IMR-90 (cell line): ENCODE data around the gene SLC22A12. TPM values are rescaled to one million over a fixed set of nuclear protein-coding genes. Genes with fewer than 3 reads are reported as not detected.
A peak's percentile ranks its signal among the peaks of the same experiment; 100 is the strongest.

Experiments
- ATAC-seq: fragments of 200-7000 bp; cut with Tn5 transposase; 2 replicates; pipeline ENCODE4 v1.9.1; 2020; ENCODE audit warnings: low read depth, mild to moderate bottlenecking, moderate library complexity
- BruUV-seq: library from RNA; stranded (reverse); fragments of 400-500 nt; replicated peaks from 2 replicates; lab custom pipeline; 2021; lab: Mats Ljungman, UMichigan
- CTCF ChIA-PET: fragments of 300-600 bp; formaldehyde crosslinking; extraction: SDS; loops from one replicate; lab custom pipeline; 2021; ENCODE audit warnings: antibody characterized with exemption; lab: Yijun Ruan, JAX
- POLR2A ChIA-PET: fragments of 300-600 bp; sonication (Branson Sonifier 250); formaldehyde crosslinking; loops from one replicate; lab custom pipeline; 2022; ENCODE audit warnings: antibody characterized with exemption; ENCODE audit not compliant: unreplicated experiment; lab: Charles Lee
- DNase-seq: peaks from one replicate; pipeline ENCODE4 v3.0.0; 2013
- H2AFZ ChIP-seq: replicated peaks from 2 replicates; pipeline ENCODE3; 2013; ENCODE audit warnings: low read length, mild to moderate bottlenecking; ENCODE audit not compliant: poor library complexity
- H2AK5ac ChIP-seq: 2 replicates; pipeline ENCODE4 v1.6.1; 2013; ENCODE audit warnings: low read depth, low read length, inconsistent platforms
- H2AK9ac ChIP-seq: replicated peaks from 2 replicates; pipeline ENCODE3; 2013; ENCODE audit warnings: mild to moderate bottlenecking, low read depth, low read length, moderate library complexity; ENCODE audit not compliant: poor library complexity
- H2BK120ac ChIP-seq: 2 replicates; pipeline ENCODE4 v1.6.1; 2013; ENCODE audit warnings: low read depth, low read length, inconsistent platforms
- H2BK15ac ChIP-seq: 3 replicates; pipeline ENCODE4 v1.6.1; 2013; ENCODE audit warnings: low read depth, low read length, inconsistent platforms
- H2BK20ac ChIP-seq: 2 replicates; pipeline ENCODE4 v1.6.1; 2013; ENCODE audit warnings: low read depth, mild to moderate bottlenecking, inconsistent platforms, low read length, moderate library complexity
- H2BK5ac ChIP-seq: 2 replicates; pipeline ENCODE4 v1.6.1; 2013; ENCODE audit warnings: mild to moderate bottlenecking, low read depth, low read length, inconsistent platforms; ENCODE audit not compliant: poor library complexity, severe bottlenecking
- H3K14ac ChIP-seq: replicated peaks from 2 replicates; pipeline ENCODE4 v1.6.1; 2013; ENCODE audit warnings: low read depth, low read length, inconsistent platforms
- H3K18ac ChIP-seq: 2 replicates; pipeline ENCODE4 v1.6.1; 2013; ENCODE audit warnings: low read depth, low read length, control low read depth
- H3K23ac ChIP-seq: 2 replicates; pipeline ENCODE4 v1.6.1; 2013; ENCODE audit warnings: low read depth, low read length, inconsistent platforms
- H3K27ac ChIP-seq: 2 replicates; pipeline ENCODE4 v1.5.1; 2013; ENCODE audit warnings: mild to moderate bottlenecking, control low read depth, low read length; ENCODE audit not compliant: insufficient read depth
- H3K27me3 ChIP-seq: 2 replicates; pipeline ENCODE4 v1.6.1; 2013; ENCODE audit warnings: low read length; ENCODE audit not compliant: control insufficient read depth, insufficient read depth
- H3K36me3 ChIP-seq: 2 replicates; pipeline ENCODE4 v1.6.1; 2013; ENCODE audit warnings: low read length, mixed read lengths; ENCODE audit not compliant: control insufficient read depth, insufficient read depth
- H3K4ac ChIP-seq: 2 replicates; pipeline ENCODE4 v1.6.1; 2013; ENCODE audit warnings: low read depth, low read length, inconsistent platforms
- H3K4me1 ChIP-seq: 2 replicates; pipeline ENCODE4 v1.6.1; 2013; ENCODE audit warnings: low read length, mixed read lengths; ENCODE audit not compliant: control insufficient read depth, insufficient read depth
- H3K4me2 ChIP-seq: 2 replicates; pipeline ENCODE4 v1.6.1; 2013; ENCODE audit warnings: low read depth, mild to moderate bottlenecking, control low read depth, low read length, moderate library complexity
- H3K4me3 ChIP-seq: 2 replicates; pipeline ENCODE4 v1.5.1; 2013; ENCODE audit warnings: low read depth, mild to moderate bottlenecking, control low read depth, low read length, moderate library complexity; ENCODE audit not compliant: insufficient read depth
- H3K56ac ChIP-seq: 2 replicates; pipeline ENCODE4 v1.6.1; 2013; ENCODE audit warnings: low read length, inconsistent platforms; ENCODE audit not compliant: insufficient read depth; ENCODE audit errors: extremely low read depth
- H3K79me1 ChIP-seq, 2 experiments: 2 replicates each; pipeline ENCODE4 v1.6.1; 2013; ENCODE audit warnings: low read length in 2 of 2, inconsistent platforms in 1 of 2, low read depth in 1 of 2
- H3K9ac ChIP-seq: 2 replicates; pipeline ENCODE4 v1.6.1; 2013; ENCODE audit warnings: low read depth, low read length, control low read depth
- H3K9me1 ChIP-seq: 2 replicates; pipeline ENCODE4 v1.6.1; 2013; ENCODE audit warnings: low read length, inconsistent platforms; ENCODE audit not compliant: insufficient read depth
- H3K9me3 ChIP-seq: 2 replicates; pipeline ENCODE4 v1.6.1; 2013; ENCODE audit warnings: low read length; ENCODE audit not compliant: control insufficient read depth, insufficient read depth
- H4K20me1 ChIP-seq: 2 replicates; pipeline ENCODE4 v1.6.1; 2013; ENCODE audit warnings: low read length, inconsistent platforms; ENCODE audit not compliant: insufficient read depth
- H4K5ac ChIP-seq: 2 replicates; pipeline ENCODE4 v1.6.1; 2013; ENCODE audit warnings: mild to moderate bottlenecking, low read depth, low read length, control low read depth
- H4K8ac ChIP-seq, 2 experiments: 2 replicates each; pipeline ENCODE4 v1.6.1; 2013; ENCODE audit warnings: low read depth in 2 of 2, low read length in 2 of 2, control low read depth in 1 of 2, inconsistent platforms in 1 of 2
- H4K91ac ChIP-seq: 2 replicates; pipeline ENCODE4 v1.6.1; 2013; ENCODE audit warnings: low read depth, low read length, inconsistent platforms; ENCODE audit not compliant: insufficient read depth
- BHLHE40 ChIP-seq: fragments of 150-350 bp; IDR thresholded peaks from 2 replicates; pipeline ENCODE4 v1.6.1; 2016; ENCODE audit warnings: mild to moderate bottlenecking, low read depth, low read length
- CEBPB ChIP-seq: IDR thresholded peaks from 2 replicates; pipeline ENCODE4 v1.6.1; 2012; ENCODE audit warnings: low read depth, low read length, improper control_type of control experiment
- CHD1 ChIP-seq: IDR thresholded peaks from 2 replicates; pipeline ENCODE4 v1.6.1; 2012; ENCODE audit warnings: low read depth, low read length, improper control_type of control experiment
- FOS ChIP-seq: fragments of 150-350 bp; IDR thresholded peaks from 2 replicates; pipeline ENCODE4 v1.6.1; 2016; ENCODE audit warnings: low read depth, low read length
- MAFK ChIP-seq: IDR thresholded peaks from 2 replicates; pipeline ENCODE4 v1.6.1; 2012; ENCODE audit warnings: low read depth, low read length, improper control_type of control experiment
- MAZ ChIP-seq: IDR thresholded peaks from 2 replicates; pipeline ENCODE4 v1.6.1; 2012; ENCODE audit warnings: low read depth, mild to moderate bottlenecking, low read length, improper control_type of control experiment, moderate library complexity, borderline replicate concordance
- MXI1 ChIP-seq: IDR thresholded peaks from 2 replicates; pipeline ENCODE4 v1.6.1; 2012; ENCODE audit warnings: low read depth, mild to moderate bottlenecking, low read length, moderate library complexity, borderline replicate concordance
- NFE2L2 ChIP-seq: fragments of 150-350 bp; IDR thresholded peaks from 2 replicates; pipeline ENCODE4 v1.6.1; 2016; ENCODE audit warnings: low read depth, mild to moderate bottlenecking, low read length
- POLR2A ChIP-seq: IDR thresholded peaks from 2 replicates; pipeline ENCODE4 v1.6.1; 2012; ENCODE audit warnings: mild to moderate bottlenecking, low read depth, low read length
- RAD21 ChIP-seq: IDR thresholded peaks from 2 replicates; pipeline ENCODE4 v1.6.1; 2012; ENCODE audit warnings: low read length, improper control_type of control experiment
- RCOR1 ChIP-seq: IDR thresholded peaks from 2 replicates; pipeline ENCODE4 v1.6.1; 2012; ENCODE audit warnings: mild to moderate bottlenecking, low read length, improper control_type of control experiment; ENCODE audit not compliant: insufficient replicate concordance
- RFX5 ChIP-seq: IDR thresholded peaks from 2 replicates; pipeline ENCODE4 v1.8.0; 2012; ENCODE audit warnings: low read depth, mild to moderate bottlenecking, low read length, moderate library complexity
- SMC3 ChIP-seq: fragments of 150-350 bp; IDR thresholded peaks from 2 replicates; pipeline ENCODE4 v1.6.1; 2016; ENCODE audit warnings: low read depth, mild to moderate bottlenecking, antibody characterized with exemption, low read length, moderate library complexity
- WGBS, 2 experiments: methylation state at CpG; one replicate each; pipeline versions ENCODE4 v1.1.5 to v1.1.7; 2013; ENCODE audit warnings: missing lambda C conversion rate in 2 of 2; ENCODE audit not compliant: insufficient read length in 1 of 2; ENCODE audit errors: extremely low coverage in 2 of 2; 5-methylcytosine and 5-hydroxymethylcytosine counted together
- dilution Hi-C: fragments of 300-500 bp; cut with HindIII; formaldehyde crosslinking; loops from one replicate; pipeline ENCODE4 v1.14.3; 2018; ENCODE audit warnings: low sequenced_read_pairs; ENCODE audit not compliant: unreplicated experiment
- in situ Hi-C: fragments of 300-500 bp; cut with MboI; formaldehyde crosslinking; loops from 3 replicates; pipeline ENCODE4 v1.14.3; 2019; ENCODE audit warnings: low sequenced_read_pairs, inconsistent platforms, mixed read lengths
- intact Hi-C: fragments of 100-400 bp; cut with micrococcal nuclease; formaldehyde crosslinking; loops from 2 replicates; pipeline ENCODE4 v1.10.0; 2022
- polyA plus RNA-seq, 3 experiments: library from polyadenylated mRNA; depleted of rRNA; stranded (reverse); fragments of >200 nt; gene quantifications; 2 replicates each; pipeline ENCODE4 v1.2.3, GENCODE V29; 2012; ENCODE audit warnings: low replicate concordance in 1 of 3
- total RNA-seq: library from RNA; depleted of rRNA; stranded (reverse); fragments of >200 nt; gene quantifications from 2 replicates; pipeline ENCODE4 v1.2.3, GENCODE V29; 2012
- TF ChIP-seq, protein P1 (sequence below): fragments of 150-350 bp; IDR thresholded peaks from 2 replicates; pipeline ENCODE4 v1.6.1; 2017; ENCODE audit warnings: mild to moderate bottlenecking, antibody characterized with exemption, low read length, low read depth
- TF ChIP-seq, protein P2 (sequence below): fragments of 150-350 bp; IDR thresholded peaks from 2 replicates; pipeline ENCODE4 v1.6.1; 2016; ENCODE audit warnings: low read depth, mild to moderate bottlenecking, low read length, moderate library complexity, borderline replicate concordance
- TF ChIP-seq, protein P3 (sequence below): conservative IDR thresholded peaks from 2 replicates; pipeline ENCODE4 v1.5.1; 2012; ENCODE audit warnings: mild to moderate bottlenecking, low read depth, low read length, improper control_type of control experiment

Gene SLC22A12
- total and polyA plus RNA-seq, 2 of the 4 experiments (the other 2 are of a cell fraction) = not detected

DNA sequence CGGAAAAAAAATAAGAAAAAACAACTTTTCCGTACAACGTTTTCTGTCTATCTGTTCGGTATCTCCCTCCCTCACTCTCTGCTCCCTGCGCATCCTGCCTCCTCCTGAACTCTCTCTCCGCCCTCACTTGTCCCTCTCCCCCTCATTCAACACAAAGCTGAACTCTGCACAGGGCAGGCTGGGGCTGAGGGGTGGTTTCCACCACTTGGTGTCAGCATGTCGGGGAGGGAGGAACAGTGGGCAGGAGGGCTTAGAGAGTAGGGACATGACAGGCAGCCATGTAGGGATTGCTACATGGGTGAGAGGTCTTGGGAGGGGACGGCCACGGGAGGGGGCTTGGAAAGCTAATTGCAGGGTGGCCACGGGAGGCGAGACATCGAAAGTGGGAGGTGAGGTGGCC lies 17.6 kb downstream of the SLC22A12 start:
- Histone ChIP-seq H3K9me1 (no peaks in the 10 kb centered on the region), H3K4me1 (no peaks in the 10 kb centered on the region), H3K79me1 (no peaks in the 10 kb centered on the region), H2BK5ac (no peak overlapping the region), H2BK15ac (no peak overlapping the region), H4K8ac (no peak overlapping the region), H3K9me3 (no peaks in the 10 kb centered on the region), H3K4me2 (no peak overlapping the region), H3K23ac (no peak overlapping the region; the same call in 1 of the 2 replicates), H2AK5ac (no peak overlapping the region), H3K56ac (no peak overlapping the region), H2AFZ (peak overlapping the region; percentile 21), H3K27me3 (peaks cover 68% of the 10 kb centered on the region), H3K27ac (no peak overlapping the region), H4K20me1 (no peaks in the 10 kb centered on the region), H3K4me3 (no peak overlapping the region), H3K18ac (no peak overlapping the region), H3K9ac (no peak overlapping the region), H2AK9ac (no peak overlapping the region), H2BK120ac (no peak overlapping the region), H3K14ac (no peak overlapping the region), H3K4ac (no peak overlapping the region), H4K91ac (no peak overlapping the region), H2BK20ac (no peak overlapping the region), H4K5ac (no peak overlapping the region), H3K36me3 (no peaks in the 10 kb centered on the region)
- 52% methylated on average over 9 of the region's 12 CpGs; no CpG with 5 or more reads in 1 of the 2 experiments for WGBS, 2 experiments
- dilution Hi-C loops = no loop called here
- POLR2A ChIA-PET = no interaction called here
- intact Hi-C loops = no loop called here
- DNase-seq (no peak), ATAC-seq (no peak)
- no TSS peak for BruUV-seq
- CTCF ChIA-PET = no interaction called here
- in situ Hi-C loops = no loop called here
- TF ChIP-seq RFX5 = no peak
- TF ChIP-seq, protein P1, sequence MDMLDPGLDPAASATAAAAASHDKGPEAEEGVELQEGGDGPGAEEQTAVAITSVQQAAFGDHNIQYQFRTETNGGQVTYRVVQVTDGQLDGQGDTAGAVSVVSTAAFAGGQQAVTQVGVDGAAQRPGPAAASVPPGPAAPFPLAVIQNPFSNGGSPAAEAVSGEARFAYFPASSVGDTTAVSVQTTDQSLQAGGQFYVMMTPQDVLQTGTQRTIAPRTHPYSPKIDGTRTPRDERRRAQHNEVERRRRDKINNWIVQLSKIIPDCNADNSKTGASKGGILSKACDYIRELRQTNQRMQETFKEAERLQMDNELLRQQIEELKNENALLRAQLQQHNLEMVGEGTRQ = no peak
- TF ChIP-seq NFE2L2 = no peak
- TF ChIP-seq, protein P2, sequence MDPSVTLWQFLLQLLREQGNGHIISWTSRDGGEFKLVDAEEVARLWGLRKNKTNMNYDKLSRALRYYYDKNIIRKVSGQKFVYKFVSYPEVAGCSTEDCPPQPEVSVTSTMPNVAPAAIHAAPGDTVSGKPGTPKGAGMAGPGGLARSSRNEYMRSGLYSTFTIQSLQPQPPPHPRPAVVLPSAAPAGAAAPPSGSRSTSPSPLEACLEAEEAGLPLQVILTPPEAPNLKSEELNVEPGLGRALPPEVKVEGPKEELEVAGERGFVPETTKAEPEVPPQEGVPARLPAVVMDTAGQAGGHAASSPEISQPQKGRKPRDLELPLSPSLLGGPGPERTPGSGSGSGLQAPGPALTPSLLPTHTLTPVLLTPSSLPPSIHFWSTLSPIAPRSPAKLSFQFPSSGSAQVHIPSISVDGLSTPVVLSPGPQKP = no peak
- no peak for TF ChIP-seq CEBPB
- TF ChIP-seq, protein P3, sequence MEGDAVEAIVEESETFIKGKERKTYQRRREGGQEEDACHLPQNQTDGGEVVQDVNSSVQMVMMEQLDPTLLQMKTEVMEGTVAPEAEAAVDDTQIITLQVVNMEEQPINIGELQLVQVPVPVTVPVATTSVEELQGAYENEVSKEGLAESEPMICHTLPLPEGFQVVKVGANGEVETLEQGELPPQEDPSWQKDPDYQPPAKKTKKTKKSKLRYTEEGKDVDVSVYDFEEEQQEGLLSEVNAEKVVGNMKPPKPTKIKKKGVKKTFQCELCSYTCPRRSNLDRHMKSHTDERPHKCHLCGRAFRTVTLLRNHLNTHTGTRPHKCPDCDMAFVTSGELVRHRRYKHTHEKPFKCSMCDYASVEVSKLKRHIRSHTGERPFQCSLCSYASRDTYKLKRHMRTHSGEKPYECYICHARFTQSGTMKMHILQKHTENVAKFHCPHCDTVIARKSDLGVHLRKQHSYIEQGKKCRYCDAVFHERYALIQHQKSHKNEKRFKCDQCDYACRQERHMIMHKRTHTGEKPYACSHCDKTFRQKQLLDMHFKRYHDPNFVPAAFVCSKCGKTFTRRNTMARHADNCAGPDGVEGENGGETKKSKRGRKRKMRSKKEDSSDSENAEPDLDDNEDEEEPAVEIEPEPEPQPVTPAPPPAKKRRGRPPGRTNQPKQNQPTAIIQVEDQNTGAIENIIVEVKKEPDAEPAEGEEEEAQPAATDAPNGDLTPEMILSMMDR = no peak
- no peak for TF ChIP-seq MAZ
- TF ChIP-seq BHLHE40 = no peak
- TF ChIP-seq MAFK = no peak
- TF ChIP-seq POLR2A = no peak
- TF ChIP-seq RCOR1 = no peak
- TF ChIP-seq FOS = no peak
- TF ChIP-seq CHD1 = no peak
- no peak for TF ChIP-seq SMC3
- TF ChIP-seq RAD21 = no peak
- no peak for TF ChIP-seq MXI1
